ENCODE measurements around the gene ZRSR2.

Gene ZRSR2

DNA sequence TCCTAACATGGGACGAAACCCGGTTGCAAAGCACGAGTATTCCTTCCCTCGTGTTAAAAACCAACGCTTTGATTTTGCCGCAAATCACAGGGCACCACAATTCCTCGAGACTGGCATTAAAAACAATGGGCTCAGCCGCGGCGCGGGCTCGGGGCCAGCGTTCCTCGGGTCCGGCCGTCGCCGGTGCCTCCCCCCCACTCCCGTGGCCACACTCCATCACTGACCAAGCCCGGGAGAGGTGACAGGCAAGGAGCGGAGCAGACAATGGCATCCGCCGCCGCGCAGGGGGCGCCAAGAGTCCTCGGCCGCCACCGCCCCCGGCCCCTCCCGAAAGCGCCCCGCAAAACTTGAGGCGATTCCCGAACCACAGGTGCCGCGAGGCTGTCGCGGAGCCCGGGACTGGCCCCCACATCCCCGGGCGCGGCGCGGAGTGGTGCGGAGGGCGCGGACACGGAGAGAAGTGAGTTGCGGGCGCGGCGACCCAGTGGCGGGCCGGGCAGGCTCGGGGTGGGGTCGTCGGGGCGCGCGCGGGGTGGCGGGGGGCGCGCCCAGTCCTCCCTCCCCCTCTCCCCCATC lies 63.9 kb downstream of the ZRSR2 start:
- peak; percentile 51 to 74 (median 55) for DNase-seq

DNA sequence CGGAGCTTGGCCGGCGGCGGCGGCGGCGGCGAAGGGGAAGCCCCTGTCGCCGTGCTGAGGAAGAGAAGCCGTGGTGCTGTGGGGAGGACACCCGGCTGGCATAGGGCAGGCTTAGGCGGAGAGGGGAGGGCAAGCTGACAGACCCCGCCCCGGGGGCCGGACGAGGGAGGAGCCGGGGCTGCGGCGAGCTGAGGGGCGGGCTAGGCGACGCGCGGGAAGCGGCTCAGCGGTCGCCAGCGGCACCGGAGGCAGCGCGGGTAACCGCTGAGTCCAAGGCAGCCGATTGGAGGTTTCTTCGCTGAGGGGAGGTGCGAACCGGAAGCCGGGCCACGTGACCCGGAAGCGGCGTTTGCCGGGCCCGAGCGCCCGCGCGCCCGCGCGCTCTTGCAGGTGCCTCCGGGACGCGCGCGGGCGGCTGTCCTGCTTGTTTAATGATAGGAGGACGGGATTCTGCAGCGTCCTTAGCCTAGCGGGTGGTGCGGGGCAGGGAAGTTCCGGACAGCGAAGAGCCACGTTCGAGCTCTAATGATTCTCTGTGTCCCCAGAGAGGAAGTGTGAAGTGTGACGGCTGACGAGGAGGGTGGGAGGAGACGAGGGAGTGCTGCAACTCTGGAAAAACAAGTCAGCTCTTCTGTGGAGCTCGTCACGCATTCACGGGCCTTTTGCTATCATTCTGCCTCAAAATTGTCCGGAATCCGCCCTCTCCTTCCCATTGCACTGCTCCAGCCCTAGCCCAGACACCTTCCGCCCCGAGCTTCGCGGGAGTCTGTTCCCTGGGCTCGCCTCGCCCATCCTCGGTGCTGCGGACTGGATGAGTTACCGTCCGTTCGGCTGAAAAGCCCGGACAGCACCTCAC lies 64.7 kb downstream of the ZRSR2 start, which contains the start of gene AP1S2:
Gene AP1S2, minus strand, starts transcription at position 102 of the 856 bp plus-strand sequence. CDS start 2,289 bp downstream, outside the sequence.
- DNase-seq, result peak; percentile 93 to 96 (median 94)

DNA sequence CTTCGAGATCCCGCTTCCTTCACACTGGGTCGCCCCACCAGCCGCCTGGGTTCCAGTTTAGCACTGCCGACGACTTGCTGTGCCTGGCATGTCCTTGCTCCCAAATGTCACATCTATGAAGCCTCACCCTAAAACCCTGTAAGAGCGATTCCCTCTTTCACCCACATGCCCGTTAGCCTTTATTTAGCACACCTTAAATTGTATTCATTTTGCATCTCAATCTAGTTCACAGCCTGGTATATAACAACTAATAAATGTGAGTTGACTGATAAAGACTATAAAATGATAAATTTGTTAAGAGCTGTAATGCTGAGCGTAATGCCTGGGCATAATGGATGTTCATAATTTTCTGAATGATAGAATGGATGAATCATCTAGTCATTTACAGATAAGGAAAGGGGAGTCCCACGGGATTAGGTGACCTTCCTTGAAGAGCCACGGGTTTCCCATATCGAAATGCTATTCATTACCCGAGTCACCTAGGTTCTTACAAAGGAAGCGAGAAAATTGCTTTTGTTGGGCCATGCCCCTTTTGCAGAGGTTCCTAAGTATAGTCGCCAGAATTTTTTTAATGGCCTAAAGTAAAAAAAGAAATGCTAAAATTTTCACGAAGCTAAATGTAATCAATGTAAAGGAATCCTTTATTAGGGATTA lies 65.4 kb downstream of the ZRSR2 start:
- DNase-seq, result peak; percentile 22 to 56 (median 24)

DNA sequence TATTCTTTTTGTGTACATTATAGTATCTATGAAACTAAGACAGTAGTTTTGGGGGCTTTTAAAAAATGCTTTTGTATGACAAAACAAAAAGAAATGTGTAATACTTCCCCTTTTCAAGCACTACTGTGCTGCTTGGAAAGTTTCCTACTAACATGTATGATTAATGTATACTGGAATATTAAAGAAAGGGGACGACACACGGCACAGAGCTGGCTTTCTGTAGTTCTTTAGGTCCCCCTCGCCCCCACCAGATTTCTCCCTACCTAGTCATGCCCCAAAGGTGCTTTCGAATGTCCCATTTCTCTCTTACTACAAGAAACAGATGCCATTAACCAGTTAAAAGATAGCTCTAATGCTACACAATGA lies 65.9 kb downstream of the ZRSR2 start:
- peak; percentile 50 to 83 (median 69) for DNase-seq

DNA sequence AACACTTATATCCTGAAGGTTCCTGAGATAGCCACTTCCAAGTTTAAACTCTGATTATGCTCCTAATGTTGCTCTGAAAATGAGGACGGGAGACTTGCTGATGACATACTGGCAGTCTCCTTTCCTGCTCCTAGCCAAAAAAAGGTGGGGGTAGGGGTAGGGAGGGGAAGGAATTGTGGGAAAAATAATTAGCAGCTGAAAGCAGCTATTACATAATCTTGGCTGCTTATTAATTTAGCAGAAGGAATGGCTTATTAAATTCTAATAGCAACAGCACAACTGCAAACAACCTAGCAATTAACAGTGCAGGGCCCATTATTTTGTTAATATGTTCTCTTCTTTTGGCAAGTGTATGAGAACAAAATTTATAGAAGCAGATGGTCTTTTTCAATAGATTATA lies 66.4 kb downstream of the ZRSR2 start:
- DNase-seq, result no peak

DNA sequence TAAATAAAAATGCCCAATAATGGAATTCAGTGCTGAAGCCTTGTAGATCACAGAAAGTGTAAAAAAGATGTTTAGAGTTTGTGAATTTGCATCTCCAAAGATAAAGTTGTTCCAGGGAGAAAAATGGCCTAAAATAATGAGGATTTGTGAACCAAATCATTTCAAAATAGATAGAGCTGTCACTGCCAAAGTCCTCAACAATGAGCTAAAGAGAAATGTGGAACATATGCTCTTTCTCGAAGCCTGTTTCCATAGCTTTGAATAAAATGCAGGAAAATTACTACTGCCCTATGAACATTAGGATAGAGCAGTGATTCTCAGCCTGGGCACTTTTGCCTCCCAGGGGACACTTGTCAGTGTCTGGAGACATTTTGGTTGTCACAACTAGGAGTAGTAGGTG lies 67.8 kb downstream of the ZRSR2 start:
- DNase-seq, result no peak

DNA sequence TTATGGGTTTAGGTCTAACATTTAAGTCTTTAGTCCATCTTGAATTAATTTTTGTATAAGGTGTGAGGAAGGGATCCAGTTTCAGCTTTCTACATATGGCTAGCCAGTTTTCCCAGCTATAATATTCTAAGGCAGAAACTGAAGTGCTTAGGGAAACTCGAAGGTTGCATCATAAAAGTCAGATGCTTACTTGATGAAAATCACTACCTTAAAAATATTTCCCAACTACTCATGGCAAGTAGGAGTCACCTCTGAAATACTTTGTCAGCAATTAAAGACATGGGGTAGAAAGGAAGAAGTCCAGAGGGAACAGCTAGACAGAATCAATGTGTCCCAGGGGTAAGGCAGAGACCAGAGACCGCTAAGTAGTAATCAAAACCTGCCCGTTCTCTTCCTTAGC lies 70.6 kb downstream of the ZRSR2 start:
- DNase-seq, result peak; percentile 54 to 80 (median 78)

DNA sequence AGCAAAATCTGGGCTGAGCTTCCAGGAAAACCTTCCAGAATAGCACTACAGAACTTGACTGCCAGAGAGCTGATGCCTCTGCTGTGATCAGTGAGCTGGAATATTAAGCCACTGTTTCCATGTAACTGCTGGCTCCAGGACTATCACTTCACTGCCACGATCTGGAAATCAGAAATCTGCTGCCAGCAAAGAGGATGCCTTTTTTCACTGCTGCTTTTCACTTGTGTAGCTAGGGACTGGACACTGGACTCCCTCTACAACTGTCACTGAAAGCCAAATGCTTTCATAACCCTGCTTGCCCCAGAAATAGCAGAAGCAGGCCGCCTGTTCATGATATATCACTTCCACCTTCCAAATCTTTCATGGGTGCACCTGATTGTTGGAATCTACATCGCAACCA lies 73.7 kb downstream of the ZRSR2 start:
- DNase-seq, result peak in 1 of 3 donors; percentile 7

DNA sequence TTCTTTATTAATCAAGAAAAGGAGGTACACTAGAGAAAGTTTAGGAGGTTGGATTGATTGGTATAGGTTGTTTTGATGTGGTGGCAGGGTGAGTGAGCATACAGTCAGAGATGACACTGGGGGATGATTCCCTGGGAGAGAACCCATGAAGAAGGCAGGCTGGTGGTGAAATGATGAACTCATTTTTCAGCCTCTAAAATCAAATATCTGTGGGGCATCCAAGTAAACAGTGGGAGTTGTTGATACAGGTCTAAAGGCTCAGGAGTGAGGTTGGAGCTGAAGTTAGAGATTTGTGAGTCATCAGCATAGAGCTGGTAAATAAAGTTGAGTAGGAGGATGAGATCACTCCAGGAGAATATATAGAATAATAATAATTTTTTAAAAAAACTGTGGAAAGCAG lies 74.3 kb downstream of the ZRSR2 start:
- DNase-seq, result peak; percentile 4 to 23 (median 20)

DNA sequence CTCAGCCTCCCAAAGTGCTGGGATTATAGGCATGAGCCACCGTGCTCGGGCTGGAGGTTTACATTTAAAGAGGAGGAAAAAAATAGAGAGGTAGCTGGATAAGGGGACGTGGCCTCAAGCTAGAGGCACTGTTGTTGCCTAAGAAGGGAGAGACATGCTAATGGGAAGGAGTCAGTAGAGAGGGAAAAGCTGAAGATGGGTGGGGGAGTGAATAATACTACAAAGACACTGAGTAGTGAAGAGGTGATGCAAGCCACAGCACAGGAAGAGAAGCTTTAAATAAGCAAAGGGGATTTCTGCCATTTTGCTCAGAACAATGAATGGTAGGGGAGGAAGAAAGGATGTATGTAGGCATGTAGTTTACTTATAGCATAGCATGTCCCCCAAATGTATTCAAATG lies 75.9 kb downstream of the ZRSR2 start:
- peak; percentile 13 to 31 (median 24) for DNase-seq

DNA sequence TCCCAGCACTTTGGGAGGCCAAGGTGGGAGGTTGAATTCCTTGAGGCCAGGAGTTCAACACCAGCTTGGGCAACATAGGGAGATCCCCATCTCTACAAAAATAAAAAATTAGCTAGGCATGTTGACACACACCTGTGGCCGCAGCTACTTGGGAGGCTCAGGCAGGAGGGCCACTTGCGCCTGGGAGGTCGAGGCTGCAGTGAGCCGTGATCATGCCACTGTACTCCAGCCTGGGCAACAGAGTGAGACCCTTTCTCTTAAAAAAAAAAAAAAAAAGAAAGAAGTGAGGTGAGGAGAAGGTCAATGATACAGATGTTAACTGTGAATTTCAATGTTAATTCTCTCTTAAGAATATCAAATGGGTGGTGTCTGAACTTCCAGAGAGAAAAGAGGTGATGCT lies 79.4 kb downstream of the ZRSR2 start:
- no peak for DNase-seq

DNA sequence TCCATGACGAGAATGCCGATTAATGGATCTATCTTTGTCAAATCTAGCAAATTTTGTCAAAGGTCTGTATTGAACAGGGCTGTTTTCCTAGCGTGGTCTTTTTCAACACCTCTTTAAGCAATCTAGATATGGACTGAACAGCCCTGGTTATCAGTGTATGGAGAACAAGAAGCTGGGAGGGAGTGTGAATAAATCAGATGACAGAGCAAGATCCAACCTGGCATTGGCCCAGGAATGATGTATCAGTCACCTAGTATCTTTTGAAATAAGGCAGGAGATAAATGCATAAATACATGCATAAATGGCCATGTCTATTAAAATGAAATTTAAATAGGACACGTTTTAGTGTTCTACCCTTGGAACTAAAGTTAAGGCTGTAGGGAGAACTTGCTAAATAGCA lies 80.0 kb downstream of the ZRSR2 start:
- no peak for DNase-seq
